Mammary epithelial cell (primary cell): Measurements from ENCODE around the gene FAM89A.

Experiments
- EZH2 ChIP-seq: IDR thresholded peaks from 2 replicates; pipeline ENCODE4 v1.6.1; 2012; ENCODE audit warnings: low read length, inconsistent platforms, borderline replicate concordance
- TF ChIP-seq, protein P1 (sequence below), 2 donors: IDR thresholded peaks in 1 of 2; conservative IDR thresholded peaks in 1 of 2; 2 replicates each; pipeline ENCODE4 v1.5.1; 2011 to 2012; ENCODE audit warnings: inconsistent platforms in 2 of 2, low read length in 2 of 2, mild to moderate bottlenecking in 2 of 2, control low read depth in 1 of 2, low read depth in 1 of 2; ENCODE audit not compliant: insufficient read depth in 1 of 2; ENCODE audit errors: extremely low read depth in 1 of 2

DNA sequence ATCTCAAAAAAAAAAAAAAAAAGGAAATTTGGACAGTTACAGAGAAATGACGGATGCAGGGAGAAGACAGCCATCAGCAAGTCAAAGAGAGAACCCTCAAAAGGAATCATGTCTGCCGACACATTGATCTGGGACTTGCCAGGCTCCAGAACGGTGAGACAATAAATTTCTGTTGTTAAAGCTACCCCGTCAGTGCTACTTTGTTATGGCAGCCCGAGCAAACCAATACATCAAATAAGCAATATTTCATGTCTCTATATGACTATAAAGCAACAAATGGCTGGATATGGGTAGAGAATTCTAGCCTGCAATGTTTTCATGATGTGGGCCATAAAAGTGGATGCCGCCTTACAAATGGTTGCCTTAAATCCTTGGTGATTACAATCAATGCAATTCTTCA is 23.3 kb upstream of the FAM89A start:
- no peak for TF ChIP-seq EZH2
- TF ChIP-seq, protein P1, sequence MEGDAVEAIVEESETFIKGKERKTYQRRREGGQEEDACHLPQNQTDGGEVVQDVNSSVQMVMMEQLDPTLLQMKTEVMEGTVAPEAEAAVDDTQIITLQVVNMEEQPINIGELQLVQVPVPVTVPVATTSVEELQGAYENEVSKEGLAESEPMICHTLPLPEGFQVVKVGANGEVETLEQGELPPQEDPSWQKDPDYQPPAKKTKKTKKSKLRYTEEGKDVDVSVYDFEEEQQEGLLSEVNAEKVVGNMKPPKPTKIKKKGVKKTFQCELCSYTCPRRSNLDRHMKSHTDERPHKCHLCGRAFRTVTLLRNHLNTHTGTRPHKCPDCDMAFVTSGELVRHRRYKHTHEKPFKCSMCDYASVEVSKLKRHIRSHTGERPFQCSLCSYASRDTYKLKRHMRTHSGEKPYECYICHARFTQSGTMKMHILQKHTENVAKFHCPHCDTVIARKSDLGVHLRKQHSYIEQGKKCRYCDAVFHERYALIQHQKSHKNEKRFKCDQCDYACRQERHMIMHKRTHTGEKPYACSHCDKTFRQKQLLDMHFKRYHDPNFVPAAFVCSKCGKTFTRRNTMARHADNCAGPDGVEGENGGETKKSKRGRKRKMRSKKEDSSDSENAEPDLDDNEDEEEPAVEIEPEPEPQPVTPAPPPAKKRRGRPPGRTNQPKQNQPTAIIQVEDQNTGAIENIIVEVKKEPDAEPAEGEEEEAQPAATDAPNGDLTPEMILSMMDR (conservative IDR thresholded peaks at IDR 0.05 in 1 of 2, IDR thresholded peaks at IDR 0.05 in 1 of 2; ENCODE audit: extremely low read depth in 1 of 2, insufficient read depth in 1 of 2, low read depth in 1 of 2, low read length in 2 of 2) = no peak
